ENCODE results near the gene MMP24OS.

DNA sequence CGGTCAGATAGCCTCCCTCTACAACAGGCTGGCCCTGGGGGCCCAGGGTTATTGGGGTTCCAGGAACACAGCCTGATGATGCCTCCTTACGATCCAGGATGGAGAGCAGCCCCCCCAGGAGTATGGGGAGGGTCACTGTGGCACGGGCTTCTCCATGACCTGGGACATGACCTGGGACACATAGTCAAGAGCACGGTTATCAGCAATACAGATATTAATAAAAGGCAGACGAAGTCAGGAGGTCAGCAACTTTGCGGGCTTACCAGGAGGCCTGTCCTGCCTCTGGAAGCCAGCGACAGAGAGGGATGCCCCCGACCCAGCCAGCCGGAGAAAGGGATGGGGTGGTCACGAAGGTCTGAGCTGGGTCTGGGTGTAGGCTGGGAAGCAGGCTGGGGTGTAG, 795 bp downstream of the MMP24OS start:
- TF ChIP-seq, protein P1, sequence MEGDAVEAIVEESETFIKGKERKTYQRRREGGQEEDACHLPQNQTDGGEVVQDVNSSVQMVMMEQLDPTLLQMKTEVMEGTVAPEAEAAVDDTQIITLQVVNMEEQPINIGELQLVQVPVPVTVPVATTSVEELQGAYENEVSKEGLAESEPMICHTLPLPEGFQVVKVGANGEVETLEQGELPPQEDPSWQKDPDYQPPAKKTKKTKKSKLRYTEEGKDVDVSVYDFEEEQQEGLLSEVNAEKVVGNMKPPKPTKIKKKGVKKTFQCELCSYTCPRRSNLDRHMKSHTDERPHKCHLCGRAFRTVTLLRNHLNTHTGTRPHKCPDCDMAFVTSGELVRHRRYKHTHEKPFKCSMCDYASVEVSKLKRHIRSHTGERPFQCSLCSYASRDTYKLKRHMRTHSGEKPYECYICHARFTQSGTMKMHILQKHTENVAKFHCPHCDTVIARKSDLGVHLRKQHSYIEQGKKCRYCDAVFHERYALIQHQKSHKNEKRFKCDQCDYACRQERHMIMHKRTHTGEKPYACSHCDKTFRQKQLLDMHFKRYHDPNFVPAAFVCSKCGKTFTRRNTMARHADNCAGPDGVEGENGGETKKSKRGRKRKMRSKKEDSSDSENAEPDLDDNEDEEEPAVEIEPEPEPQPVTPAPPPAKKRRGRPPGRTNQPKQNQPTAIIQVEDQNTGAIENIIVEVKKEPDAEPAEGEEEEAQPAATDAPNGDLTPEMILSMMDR (conservative IDR thresholded peaks at IDR 0.05 in 1 of 2, IDR thresholded peaks at IDR 0.05 in 1 of 2; ENCODE audit: low read depth in 1 of 2, low read length in 2 of 2) = no peak
- TF ChIP-seq EZH2 (IDR thresholded peaks at IDR 0.05; ENCODE audit: low read length, missing control alignments) = no peak
